G401.6 (cell line): ENCODE data around the gene YTHDF1.

Source experiments
- FAIRE-seq: peaks from 2 replicates; lab custom pipeline; 2012; peaks lifted over from hg19 to GRCh38; lab: Jason Lieb, UNC

Gene YTHDF1

DNA sequence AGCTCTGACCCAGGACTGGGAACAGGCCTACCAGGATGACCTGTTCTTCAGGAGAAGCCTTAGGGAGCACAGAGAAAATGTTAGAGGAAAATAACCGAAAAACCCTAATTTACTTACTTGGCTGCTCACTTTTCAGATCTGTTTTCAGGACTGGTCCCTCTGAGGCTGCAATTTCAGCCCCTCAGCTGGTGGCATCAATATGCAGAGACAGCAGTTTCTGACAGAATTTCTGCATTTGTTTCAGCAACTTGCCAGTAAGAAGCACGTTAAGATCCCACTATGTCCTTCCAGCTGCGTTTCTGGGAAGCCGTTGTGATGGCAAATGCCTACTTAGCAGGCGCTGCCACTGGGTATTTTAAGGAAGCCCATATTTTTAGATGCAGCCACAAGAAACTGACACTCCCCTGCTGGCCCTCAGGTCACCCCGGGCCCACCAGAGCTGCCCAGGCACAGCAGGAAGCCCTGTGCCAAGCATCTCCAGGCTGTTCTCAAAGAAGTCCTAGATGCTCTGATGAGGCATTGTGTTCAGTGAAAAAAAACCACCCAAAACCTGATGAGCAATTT lies 7.5 kb downstream of the YTHDF1 start:
- FAIRE-seq, result no peak

DNA sequence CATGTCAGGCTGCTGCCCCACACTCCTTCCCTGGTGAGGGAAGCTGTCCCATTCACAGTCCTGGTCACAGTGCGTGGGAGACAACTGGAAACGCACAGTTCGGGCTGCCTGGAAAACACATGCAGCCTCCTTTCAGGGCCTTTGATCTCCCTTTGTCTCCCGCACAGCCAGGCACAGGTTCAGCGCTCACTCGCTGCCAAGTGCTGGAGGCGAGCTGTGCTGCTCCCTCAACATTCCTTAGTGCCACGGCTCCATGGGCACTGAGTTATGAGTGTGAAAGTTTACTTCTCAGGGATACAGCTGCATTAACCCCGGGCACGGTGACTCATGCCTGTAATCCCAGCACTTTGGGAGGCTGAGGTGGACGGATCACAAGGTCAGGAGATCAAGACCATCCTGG lies 9.1 kb downstream of the YTHDF1 start:
- no peak for FAIRE-seq

DNA sequence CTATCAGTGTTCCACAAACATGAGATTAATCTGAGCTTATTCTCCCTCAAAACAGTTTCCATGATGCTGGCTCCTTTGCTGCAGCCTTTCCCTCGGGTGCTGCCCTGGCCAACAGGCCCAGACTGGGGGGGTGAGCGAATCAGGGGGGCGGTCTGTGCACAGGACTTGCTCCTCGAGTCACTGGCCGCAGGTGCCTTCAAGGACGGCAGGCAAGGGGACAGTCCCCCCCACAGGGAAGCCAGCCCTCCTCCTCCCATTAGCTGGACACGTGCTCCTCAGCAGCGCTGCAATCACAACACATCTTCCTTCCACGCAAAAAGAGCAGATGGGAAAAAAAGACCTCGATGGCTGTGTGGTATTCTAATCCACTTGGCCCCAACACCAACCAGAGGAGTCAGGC lies 10.0 kb downstream of the YTHDF1 start:
- FAIRE-seq, result no peak

DNA sequence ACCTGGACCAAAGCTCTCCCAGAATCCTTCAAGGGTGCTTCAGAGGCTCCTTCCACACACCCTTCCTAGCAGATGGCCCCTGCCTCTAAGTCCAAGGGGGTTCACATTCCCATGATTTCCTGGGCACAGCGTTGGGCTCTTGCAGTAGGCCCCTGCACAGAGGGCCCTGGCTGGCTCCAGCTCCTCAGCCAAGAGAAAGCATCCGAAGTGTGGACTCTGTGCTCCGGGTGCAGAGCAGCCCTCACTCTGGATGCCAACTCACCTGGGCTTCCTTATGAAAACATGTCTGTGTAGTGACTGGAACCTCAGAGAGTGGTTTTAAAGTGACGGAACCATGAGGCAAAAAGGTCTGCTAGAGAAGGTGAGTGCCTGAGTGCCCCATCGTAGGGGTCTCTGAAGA lies 11.6 kb downstream of the YTHDF1 start:
- FAIRE-seq, result no peak

DNA sequence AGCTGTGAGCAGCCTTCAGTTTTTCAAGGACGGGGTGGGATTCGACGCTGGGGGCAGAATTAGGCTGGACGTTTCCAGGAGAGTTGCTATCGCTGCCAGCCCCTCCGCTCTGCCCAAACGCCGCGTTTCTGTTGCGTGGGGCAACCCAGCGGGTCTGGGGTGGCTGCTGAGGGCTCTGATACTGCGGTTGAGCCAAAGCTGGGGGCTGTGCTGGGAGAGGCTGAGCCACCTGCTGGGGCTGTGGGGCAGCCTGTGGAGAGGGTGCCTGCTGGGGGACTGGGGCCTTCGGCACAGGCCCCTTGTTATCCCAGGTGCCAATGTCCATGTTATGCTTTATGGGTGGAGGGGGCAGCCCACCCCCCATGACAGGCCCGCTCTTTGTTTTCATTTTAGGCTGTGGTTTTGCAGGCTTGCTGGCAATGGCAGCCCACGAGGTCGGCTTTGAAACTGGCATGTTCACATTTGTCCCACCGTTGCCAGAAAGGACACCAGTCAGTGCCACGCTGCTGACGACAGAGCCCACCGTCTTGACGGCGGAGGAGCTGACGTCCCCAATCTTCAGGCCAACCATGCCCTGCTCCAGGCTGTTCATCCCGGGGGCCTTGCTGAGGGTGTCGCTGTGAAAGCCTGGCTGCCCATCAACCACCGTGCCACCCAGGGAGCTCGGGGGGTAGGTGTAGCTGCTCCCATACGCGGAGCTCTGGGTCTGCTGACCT lies 13.0 kb downstream of the YTHDF1 start:
- FAIRE-seq, result no peak

DNA sequence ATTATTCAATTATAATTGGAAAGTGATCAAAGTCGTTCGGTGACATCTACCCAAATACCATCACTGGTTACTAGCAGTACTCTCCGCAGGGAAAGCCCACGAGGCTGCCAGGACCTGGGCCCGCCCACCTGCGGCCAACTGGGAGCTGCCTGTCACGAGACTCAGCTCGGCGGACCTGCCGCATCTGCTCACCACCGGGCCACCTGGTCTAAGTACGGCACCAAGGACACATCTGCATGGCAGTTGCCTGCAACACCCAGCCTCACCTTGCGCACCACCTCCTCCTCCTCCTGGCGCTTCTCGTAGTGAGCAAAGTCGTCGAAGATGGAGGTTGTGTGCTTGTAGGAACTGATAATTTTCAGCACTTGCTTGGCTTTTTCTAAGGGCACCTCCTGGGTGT lies 13.9 kb downstream of the YTHDF1 start:
- FAIRE-seq, result no peak

DNA sequence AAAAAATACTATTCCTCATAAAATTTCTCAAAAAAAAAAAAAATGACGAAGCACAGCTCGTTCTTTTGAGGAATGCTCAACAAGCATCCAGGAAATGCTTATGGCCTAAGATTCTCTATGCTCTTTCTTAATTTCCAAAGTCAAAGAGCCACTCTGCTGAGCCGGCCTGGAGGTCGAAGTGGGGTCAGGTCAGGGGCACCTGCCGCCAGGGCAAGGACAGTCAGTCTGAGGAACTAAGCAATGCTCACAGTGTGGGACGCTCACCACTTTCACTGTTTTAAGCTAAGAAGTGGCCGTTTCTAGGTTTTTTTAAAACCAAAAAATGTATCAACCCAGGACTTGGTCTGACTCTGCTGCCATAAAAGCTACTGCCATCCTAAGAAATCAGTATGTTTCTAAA lies 17.3 kb downstream of the YTHDF1 start:
- no peak for FAIRE-seq

DNA sequence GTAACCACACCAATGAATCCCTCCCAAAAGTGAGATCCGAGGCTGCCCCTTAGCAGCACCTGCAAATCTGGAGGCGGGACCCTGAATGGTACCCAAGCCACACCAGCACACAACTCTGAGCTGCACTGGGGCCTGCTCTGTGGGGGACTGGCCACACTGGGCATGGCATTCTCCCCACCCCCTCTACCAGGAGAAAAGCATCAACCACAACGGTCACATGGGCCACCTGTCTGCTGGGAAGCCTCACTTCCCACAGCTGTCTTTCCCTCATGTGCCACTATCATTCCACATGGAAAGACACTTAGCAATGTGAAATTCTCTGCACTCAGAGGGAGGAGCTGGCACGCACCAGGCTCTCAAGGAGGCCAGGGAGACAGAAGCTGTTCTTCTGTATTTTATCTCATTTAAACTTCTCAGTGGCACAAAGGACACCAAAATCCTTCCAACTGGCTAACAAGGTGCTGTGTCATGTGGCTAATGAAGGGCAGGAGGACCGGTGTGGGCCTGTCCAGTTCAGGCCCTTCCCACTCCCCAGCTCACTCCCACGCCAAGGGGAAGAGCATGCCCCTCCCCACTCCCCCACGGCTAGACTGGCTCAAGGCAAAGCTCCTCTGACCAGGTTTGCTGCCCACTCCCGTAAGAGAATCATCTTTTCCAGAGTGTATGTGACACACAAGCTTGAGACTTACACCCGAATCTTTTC lies 19.0 kb downstream of the YTHDF1 start:
- FAIRE-seq, result no peak

DNA sequence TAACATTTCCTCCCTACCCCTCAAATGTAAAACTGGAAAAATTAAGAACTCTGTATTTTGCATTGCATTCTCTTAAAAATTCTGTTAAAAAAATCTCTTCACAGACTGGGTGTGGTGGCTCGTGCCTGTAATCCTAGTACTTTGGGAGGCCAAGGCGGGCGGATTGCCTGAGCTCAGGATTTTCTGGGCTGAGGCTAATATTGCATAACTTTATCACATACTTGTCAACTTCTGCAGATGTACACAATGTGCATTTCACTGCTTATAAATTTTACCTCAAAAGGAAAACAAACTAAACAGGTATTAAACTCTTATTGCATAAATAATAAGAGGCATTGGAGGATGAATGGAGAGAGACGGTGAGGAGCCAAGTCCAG lies 21.1 kb downstream of the YTHDF1 start:
- FAIRE-seq, result no peak

DNA sequence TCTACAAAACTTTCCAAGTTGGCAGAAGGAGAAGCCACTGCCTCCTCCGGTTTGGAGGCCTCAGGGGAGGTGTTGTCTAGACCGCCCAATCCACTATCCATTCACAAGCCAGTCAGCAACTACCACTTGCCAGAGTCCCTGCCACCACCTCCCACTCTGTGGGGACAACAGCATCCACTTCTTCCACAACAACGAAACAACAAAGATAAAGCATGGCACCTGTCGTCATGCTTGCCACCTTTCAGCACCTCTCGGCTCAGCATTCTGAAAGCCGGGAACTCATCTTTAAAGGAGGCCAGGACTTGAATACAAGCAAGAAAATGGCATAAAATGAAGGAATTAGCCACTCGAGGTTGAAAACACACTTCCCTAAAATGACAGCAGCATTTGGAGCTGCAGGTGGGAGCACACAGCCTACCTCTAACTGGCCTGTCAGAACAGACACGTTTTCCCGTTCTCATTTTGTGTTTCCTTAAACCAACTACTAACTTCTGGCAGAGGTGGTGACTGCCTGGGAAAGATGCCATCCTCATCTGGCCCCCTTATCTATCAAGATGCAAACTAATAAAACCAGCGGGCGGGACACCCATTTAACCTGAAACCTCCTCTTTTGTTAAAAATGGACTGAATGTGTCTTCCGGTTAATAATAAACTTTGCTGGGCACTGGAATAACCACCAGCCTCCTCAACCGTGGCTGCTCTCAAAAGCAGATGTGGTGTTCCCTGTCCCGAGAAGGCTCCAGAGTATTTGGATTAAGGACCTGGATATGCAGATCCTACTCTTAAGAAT lies 21.7 kb downstream of the YTHDF1 start:
- no peak for FAIRE-seq

DNA sequence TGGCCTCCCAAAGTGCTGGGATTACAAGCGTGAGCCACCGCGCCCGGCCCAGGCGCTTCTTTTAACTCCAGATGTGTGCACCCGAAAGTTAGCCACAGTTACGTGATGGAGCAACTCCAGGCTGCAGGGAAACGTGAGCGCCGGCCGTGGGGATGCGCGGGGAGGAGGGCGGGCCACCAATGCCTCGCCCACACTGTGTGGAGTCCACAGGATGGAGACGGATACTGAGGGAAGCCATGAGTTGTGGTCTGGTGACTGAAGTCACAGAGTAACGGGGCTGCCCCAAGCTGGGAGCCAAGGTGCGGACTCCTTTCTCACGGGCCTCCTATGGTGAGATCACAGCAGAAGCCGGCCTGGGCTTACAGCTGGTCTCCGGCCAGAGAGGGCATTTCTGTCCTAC lies 23.2 kb downstream of the YTHDF1 start:
- no peak for FAIRE-seq

DNA sequence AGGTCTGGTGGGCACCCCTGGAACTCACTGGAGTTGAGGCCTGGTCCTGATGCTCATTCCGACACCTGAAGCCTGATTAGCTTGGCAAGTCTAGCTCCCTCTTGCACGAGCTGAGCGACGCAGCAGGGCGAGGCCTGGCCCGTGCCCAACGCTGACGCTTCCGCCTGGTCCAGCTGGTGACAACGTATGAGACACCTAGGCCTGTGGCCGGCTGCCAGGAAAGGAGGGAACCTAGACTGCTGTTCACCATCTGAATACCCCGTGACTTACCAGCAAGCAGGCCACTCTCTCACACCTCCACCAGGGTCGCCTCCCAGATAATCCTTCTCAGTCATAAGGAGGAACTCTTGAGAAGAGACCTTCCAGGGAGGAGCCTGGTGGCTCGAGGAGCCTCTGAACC lies 24.5 kb downstream of the YTHDF1 start:
- no peak for FAIRE-seq

DNA sequence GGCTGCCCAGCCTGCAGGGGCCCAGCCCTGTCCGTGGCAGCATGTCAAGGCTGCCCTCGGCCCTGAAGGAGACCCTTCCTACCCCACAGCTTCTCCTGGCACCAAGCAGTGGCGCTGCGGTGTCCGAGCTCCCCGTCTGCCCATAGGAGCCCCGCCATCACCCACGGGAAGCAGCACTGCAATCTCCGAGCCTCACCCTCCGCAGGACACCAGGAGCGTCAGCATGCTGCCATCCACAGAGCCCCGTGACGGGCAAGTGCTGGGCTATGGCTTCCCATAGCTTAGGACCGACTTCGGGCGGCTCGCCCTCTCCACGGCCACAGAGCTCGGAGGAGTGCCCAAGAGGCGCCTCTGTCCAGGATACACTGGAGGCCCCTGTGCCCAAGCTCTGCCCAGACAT lies 25.1 kb downstream of the YTHDF1 start:
- FAIRE-seq, result no peak

DNA sequence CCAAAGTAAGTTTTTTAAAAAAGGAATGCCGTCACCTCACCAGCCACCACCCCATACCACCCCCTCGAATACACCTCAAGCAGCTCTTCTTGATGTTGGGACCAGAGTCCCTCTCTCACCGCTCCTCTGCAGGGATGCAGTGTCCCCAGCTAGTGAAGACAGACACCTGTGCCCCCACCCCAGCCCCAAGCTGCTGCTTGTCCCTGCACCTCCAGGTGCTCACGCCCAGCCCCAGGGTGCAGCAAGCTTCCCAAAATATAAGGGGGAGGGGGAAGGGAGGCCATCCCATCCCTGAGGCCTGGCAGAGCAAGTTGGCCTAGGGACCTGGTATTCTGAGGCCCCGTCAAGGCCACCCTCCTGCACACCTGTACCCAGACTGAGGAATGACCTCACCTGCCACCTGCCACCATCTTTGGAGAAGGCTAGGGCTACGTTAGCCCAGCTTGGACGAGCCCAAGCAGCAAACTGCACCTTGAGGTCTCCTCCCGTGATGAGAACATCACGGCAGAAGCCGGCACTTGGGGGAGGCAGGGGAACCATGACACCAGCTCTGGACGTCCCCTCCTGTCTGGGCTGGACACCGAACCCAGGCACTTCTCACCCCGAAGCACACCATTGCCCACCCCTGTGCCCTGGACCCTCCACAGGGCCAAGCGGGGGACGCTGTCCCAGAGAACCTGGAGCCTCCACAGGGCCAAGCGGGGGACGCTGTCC lies 25.9 kb downstream of the YTHDF1 start:
- no peak for FAIRE-seq

DNA sequence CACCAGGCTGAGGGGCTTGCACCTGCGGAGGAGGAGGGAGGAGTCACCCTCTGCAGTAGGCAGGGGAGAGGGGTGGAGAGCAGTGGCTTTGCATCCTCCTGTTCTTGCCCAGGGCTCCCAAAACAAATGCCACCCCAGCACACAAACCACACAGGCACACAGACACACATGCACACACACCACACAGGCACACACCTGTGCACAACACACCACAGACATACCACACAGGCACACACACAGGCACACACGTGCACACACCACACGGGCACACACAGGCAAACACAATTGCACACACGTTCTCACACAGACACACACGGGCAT lies 26.6 kb downstream of the YTHDF1 start:
- FAIRE-seq, result no peak

DNA sequence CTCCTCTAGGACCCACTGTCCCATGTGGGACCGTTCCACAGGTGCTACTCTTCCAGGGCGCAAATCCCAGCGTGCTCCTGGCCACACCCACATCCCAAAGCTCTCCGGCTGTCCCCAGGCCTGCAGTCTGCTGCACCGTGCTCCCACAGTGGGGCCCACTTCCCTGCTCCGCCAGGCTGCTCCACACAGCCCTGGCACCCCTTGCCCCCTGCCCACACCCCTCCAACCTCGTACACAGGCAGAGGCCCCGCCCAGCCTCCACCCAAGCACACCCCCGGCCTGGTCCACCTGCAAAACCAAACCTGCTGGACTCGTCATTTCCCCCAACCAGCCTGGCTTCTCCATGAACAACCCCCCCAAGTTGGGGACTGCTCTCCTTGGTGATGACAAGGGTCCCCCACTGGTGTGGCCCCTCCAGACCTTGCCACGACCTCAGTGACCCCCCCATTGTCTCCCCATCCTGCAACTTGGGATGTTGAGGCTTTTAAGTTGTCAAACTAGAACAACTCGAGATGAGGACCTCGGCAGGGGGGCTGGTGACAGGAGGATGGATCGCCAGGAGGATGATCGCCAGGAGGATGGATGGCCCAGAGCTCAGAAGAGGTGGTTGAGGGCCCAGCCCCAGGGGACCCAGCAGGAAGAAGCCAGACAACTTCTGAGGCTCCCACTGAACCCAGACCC lies 27.1 kb downstream of the YTHDF1 start:
- FAIRE-seq, result no peak

DNA sequence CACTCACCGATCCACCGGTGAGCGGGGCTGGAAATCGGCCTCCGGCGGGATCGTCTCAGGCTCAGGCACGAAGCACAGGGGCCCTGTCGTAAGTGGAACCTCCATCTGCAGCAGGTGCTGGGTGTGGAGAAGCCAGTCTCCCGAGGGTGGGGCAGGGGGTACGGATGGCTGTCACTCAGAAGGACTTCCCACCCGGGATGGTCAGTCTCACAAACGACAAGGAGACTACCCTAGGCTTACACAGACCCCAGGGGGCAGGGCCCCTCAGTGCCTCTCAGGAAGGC lies 27.8 kb downstream of the YTHDF1 start:
- no peak for FAIRE-seq

DNA sequence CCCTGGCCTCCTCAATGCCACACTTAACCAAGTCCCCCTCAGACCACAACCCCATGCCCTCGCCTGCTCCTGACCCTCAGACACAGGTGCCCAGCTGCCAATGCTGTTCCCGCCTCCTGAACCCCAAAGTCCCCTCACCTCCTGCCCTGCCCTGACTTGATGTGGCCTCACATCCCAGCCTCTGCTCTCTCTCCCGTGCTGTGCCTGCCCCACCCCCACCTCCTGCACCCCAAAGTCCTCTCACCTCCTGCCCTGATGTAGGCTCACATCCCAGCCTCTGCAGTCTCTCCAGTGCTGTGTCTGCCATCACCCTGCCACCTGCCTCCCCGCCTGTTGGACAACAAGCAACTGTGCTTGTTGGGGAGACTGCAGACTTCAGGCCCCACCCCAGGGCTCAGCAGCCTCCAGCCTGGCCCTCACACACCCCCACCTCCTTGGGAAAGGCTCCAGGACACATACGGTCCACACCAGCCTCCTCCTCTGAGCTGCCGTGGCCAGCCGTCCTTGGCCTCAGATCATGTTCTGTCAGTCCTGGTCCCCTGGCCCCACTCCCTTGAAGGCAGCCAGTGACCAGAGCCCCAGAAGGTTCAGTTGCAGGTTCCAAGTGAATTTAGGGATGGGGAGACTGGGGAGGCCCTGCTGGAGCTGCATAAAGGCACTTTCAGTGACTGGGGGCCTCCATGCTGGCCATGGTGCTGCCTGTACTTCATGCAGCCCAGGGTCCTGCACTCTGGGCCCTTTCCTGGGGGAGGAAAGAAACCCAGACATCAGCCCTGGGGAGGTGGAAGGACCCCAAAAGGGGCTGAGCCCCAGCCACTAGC lies 28.4 kb downstream of the YTHDF1 start:
- FAIRE-seq, result no peak

DNA sequence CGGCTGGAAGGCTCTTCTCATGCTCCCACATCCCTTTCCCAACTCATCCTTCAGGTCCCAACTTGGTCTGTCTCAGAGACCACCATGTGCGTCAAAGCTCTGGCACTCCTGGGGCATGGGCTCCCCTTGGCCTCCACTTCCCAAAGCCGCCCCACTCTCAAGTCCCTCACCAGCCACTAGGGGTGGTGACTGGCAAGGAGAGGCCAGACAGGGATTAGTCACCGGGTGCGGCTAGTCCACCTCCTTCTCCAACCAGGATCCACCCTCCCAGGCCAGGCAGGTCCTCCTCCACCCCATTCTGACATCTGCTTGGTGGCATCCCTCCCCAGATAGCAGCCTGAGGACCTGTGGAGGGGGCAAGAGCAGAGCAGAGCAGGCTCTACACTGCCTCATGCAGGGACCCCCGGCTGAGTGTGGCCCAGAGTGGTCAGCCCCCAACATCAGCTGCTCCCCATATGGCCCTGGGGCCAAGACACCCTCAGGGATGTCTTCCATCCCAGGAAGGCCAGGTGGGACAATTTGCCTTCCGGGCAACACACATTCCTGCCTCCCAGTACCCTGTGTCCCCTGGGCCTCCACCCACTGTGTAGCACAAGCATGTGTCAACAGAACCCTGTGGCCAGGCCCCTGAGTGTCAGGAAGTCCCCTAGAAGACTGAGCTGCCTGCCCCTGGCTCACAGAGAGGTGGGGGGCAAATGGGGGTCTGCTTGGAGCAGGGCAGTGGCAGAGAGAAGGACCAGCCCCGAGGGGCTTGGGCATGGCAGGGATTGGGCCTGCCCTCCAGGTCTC lies 29.2 kb downstream of the YTHDF1 start:
- FAIRE-seq, result no peak

DNA sequence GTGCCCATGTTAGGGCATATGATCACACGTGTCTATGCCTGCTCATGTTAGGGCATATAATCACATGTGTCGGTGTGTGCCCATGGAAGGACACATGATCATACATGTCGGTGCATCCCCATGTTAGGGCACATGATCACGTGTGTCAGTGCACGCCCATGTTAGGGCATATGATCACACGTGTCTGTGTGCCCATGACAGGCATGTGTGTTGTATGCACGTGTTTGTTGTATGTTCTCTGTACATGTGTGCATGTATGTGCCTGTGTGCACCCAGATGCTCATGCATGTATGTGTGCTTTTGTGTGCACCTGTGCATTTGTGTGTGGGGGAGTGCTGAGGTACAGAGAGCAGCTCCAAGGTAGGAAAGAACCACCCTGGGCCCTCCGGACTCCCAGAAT lies 29.8 kb downstream of the YTHDF1 start:
- FAIRE-seq, result no peak
